Endothelial cell (in vitro differentiated cells): Measurements from ENCODE around the gene SPG11. TPM values are rescaled to one million over a fixed set of nuclear protein-coding genes. Genes with fewer than 3 reads are reported as not detected.

Experiments used
- DNase-seq: peaks from one replicate; pipeline ENCODE4 v3.0.0; 2021; ENCODE audit warnings: low spot score
- H3K27ac Mint-ChIP-seq: one replicate; pipeline ENCODE4 v1.8.0; 2021; ENCODE audit warnings: mixed read lengths, inconsistent platforms; ENCODE audit not compliant: unreplicated experiment
- H3K27me3 Mint-ChIP-seq: one replicate; pipeline ENCODE4 v1.8.0; 2021; ENCODE audit warnings: mild to moderate bottlenecking, moderate library complexity, mixed read lengths, inconsistent platforms; ENCODE audit not compliant: unreplicated experiment
- H3K36me3 Mint-ChIP-seq: one replicate; pipeline ENCODE4 v1.8.0; 2021; ENCODE audit warnings: mild to moderate bottlenecking, low read depth, mixed read lengths, inconsistent platforms; ENCODE audit not compliant: unreplicated experiment
- H3K4me1 Mint-ChIP-seq: one replicate; pipeline ENCODE4 v1.8.0; 2021; ENCODE audit warnings: mild to moderate bottlenecking, mixed read lengths, inconsistent platforms; ENCODE audit not compliant: unreplicated experiment
- H3K4me3 Mint-ChIP-seq: one replicate; pipeline ENCODE4 v1.8.0; 2021; ENCODE audit warnings: mild to moderate bottlenecking, mixed read lengths, inconsistent platforms; ENCODE audit not compliant: unreplicated experiment
- H3K9me3 Mint-ChIP-seq: one replicate; pipeline ENCODE4 v1.8.0; 2021; ENCODE audit warnings: mixed read lengths, inconsistent platforms; ENCODE audit not compliant: unreplicated experiment
- total RNA-seq: library from RNA; stranded (reverse); fragmentation: NEBNext Ultra II Directional; extraction: Animal tissue kit (Norgen Biotek cat#: 25700); gene quantifications from one replicate; pipeline ENCODE4 v1.2.1, GENCODE V29; 2021; ENCODE audit not compliant: unreplicated experiment
- TF ChIP-seq, protein P1 (sequence below): fragments of 200-600 bp; sonication (generic); IDR thresholded peaks from one replicate; pipeline ENCODE4 v1.5.0; 2021; ENCODE audit warnings: antibody characterized with exemption; ENCODE audit not compliant: unreplicated experiment

Gene SPG11
- total RNA-seq, 1 donor from 2014 or later, result 37.1 TPM

GRCh38 chr15:44580105-44580504, 83.4 kb downstream of the SPG11 start:
- Mint-ChIP-seq H3K4me3 (no peak overlapping the region), H3K9me3 (no peaks in the 10 kb centered on the region), H3K27me3 (peaks cover 2% of the 10 kb centered on the region), H3K27ac (no peak overlapping the region), H3K4me1 (no peaks in the 10 kb centered on the region), H3K36me3 (peaks cover 13% of the 10 kb centered on the region)
- TF ChIP-seq, protein P1, sequence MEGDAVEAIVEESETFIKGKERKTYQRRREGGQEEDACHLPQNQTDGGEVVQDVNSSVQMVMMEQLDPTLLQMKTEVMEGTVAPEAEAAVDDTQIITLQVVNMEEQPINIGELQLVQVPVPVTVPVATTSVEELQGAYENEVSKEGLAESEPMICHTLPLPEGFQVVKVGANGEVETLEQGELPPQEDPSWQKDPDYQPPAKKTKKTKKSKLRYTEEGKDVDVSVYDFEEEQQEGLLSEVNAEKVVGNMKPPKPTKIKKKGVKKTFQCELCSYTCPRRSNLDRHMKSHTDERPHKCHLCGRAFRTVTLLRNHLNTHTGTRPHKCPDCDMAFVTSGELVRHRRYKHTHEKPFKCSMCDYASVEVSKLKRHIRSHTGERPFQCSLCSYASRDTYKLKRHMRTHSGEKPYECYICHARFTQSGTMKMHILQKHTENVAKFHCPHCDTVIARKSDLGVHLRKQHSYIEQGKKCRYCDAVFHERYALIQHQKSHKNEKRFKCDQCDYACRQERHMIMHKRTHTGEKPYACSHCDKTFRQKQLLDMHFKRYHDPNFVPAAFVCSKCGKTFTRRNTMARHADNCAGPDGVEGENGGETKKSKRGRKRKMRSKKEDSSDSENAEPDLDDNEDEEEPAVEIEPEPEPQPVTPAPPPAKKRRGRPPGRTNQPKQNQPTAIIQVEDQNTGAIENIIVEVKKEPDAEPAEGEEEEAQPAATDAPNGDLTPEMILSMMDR, result no peak
- no peak for DNase-seq

DNA sequence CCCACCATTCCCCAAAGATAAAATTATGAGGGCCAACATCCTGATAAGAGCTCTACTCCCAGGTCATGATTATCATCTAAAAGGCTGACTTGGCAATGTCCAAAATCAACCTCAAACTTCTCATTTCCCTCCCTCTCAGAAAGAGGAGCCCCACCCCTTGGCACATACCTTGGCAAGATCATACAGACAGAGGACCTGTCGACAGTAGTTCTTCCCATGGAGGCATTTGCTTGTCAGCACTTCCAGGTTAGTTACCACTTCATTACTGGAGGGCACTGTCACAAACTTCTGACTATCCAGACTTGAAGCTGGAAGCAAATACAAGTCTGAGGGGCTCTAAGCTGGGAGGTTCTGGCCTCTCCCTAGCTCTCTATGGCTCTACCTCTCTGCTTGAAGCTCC, 88.7 kb downstream of the SPG11 start:
- Mint-ChIP-seq H3K9me3 (no peaks in the 10 kb centered on the region), H3K4me1 (no peaks in the 10 kb centered on the region), H3K27ac (no peak overlapping the region), H3K27me3 (peaks cover 4% of the 10 kb centered on the region), H3K36me3 (peaks cover 12% of the 10 kb centered on the region), H3K4me3 (peak overlapping the region; percentile 50)
- TF ChIP-seq, protein P1, result no peak
- no peak for DNase-seq

DNA sequence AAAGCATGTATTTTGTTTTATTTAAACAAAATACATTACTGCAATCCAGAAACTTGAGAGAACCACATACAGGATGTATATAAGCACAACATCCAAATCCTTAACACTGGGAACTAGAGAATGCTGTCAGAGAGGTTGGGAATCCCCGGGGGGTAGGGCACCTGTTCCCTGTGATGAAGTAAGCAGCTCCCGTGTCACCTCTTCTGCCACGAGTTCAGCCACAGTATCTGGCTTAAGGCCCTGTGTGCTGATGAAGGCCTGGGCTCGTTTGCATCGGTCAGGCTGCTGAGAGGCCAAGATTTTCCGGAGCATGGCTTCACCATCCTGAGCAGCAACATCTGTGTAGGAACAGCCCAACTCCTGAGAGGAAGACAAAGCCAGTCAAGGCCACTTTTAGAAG, 90.1 kb downstream of the SPG11 start:
- Mint-ChIP-seq H3K4me3 (no peak overlapping the region), H3K9me3 (no peaks in the 10 kb centered on the region), H3K36me3 (peaks cover 12% of the 10 kb centered on the region), H3K27ac (no peak overlapping the region), H3K4me1 (no peaks in the 10 kb centered on the region), H3K27me3 (peaks cover 7% of the 10 kb centered on the region)
- TF ChIP-seq, protein P1, result no peak
- no peak for DNase-seq

GRCh38 chr15:44570361-44570760, 93.1 kb downstream of the SPG11 start:
- Mint-ChIP-seq H3K36me3 (peaks cover 30% of the 10 kb centered on the region), H3K4me3 (no peak overlapping the region), H3K27me3 (peaks cover 7% of the 10 kb centered on the region), H3K9me3 (no peaks in the 10 kb centered on the region), H3K4me1 (peaks cover 2% of the 10 kb centered on the region), H3K27ac (no peak overlapping the region)
- no peak for DNase-seq
- TF ChIP-seq, protein P1, result no peak

DNA sequence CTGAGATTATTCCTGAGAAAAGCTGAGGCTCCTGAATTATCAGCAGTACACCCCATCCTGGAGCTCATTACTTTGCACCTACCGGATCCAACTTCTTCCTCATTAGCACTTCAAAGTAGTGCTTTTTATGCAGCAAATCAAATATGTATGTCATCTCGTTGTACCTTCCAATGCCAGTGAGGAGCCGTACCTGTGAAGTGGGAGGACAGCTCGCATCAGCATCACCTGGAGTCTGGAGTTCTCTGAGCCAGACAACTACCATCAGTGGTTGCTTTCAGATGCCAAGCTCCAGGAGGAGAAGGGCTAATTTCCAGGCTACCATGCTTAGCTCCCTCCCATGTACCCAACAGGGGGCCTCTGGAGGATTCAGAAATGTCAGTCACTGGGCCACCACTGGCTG, 94.1 kb downstream of the SPG11 start:
- no peak overlapping the region for H3K4me3 Mint-ChIP-seq

More for the DNA sequence above, 94.1 kb downstream of the SPG11 start:
- no peak for DNase-seq
- no peaks in the 10 kb centered on the region for H3K9me3 Mint-ChIP-seq
- H3K27ac Mint-ChIP-seq, result no peak overlapping the region
- H3K36me3 Mint-ChIP-seq, result peaks cover 31% of the 10 kb centered on the region
- H3K27me3 Mint-ChIP-seq, result peaks cover 4% of the 10 kb centered on the region
- TF ChIP-seq, protein P1, result no peak
- H3K4me1 Mint-ChIP-seq, result peaks cover 2% of the 10 kb centered on the region
